GM21381 (cell line): ENCODE results near the gene ALDH2.
"Not testable (repeated sequence)": the region's sequence is repeated elsewhere in the genome, so short reads cannot be mapped to it uniquely, and the experiment has no call there.

Experiments used
- ATAC-seq: cut with Tn5 transposase; IDR thresholded peaks from one replicate; pipeline ENCODE4 v1.9.1; 2021; ENCODE audit warnings: mild to moderate bottlenecking, moderate library complexity; ENCODE audit not compliant: unreplicated experiment

ALDH2 gene

DNA sequence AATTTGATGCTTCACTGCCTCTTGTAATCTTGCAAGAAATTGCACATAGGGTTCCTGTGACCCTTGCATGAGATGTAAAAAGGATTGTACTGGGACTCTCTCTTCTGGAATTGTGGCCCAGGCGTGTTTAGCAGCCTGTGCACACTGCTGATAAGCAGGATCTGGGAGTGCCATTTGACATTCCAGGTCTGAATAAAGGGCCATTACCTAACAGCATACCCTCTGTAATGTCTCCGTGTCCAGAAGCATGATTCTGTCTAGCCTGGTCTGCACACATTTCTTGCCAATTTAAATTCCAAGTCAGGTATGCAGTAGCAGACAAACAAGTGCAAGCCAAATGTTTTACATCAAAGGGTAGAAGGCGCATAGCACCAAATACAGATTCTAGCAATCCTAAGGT is 57.2 kb downstream of the ALDH2 start:
- no peak for ATAC-seq

DNA sequence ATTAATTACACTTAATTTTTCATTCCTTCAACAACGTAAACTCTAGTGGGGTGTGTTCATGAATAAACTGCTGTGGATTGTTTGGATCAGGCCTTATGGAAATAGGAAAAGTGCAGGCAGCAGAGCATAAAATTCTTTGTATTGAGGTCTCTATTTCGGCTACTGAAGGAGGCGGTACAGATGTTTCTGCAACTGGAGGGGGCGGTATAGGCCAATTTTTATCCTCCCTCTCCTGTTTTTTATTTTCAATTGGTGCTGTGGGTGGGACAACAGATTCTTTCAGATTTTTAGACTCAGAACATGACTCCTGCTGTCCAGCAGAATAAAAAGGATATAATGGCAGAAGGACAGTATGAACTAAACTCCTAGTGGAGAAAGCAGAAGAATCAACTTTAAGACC is 57.6 kb downstream of the ALDH2 start:
- not testable (repeated sequence) for ATAC-seq

DNA sequence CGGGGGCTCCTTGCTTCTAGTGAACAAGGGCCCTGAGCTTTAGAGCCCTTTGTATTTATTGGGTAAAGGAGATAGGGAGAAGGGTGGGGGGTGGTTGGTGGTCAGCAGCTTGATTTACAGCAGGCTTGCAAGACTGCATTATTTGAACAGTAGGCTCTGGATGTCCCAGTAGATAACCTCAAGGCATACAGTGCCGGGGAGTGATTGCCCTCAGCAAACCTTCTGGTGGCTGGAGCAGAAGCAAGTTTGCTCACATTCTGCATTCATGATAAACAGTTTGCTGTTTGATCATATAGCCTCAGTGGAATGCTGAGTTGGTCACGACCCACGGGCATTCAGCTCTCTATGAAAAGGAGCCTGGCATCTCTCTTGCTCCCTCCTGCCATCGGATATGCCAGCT is 58.8 kb downstream of the ALDH2 start:
- ATAC-seq = no peak

DNA sequence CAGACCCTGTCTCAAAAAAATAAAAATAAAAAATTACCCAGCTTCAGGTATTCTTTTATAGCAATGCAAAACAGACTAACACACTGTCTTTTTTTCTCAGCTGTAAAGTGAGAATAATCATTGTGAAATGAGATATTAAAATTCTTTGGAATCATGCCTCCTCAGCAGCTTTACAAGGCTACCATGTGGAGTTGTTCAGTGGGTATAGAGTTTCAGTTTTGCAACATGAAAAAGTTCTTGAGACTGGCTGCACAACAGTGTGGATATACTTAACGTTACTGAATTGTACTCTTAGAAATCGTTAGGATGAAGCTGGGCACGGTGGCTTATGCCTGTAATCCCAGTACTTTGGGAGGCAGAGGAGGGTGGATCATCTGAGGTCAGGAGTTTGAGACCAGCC is 59.6 kb downstream of the ALDH2 start:
- ATAC-seq = no peak

DNA sequence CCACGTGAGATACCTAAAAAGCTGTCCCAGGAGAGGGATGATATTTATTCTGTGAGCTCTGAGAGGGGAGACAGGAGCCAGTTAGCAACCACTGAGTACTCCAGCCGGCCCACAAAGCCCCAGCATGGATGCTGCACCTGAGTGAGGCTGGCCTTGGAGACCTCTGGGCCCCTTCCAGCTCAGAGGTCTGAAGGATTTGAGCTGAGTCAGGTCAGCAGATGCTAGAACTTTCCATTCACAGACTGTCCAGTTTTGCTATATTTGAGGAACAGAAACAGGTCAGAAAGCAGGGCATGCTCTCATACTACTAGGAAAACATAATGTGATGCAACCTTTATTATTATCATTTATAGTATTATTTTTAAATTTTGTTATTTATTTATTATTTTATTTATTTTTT is 60.3 kb downstream of the ALDH2 start:
- no peak for ATAC-seq

DNA sequence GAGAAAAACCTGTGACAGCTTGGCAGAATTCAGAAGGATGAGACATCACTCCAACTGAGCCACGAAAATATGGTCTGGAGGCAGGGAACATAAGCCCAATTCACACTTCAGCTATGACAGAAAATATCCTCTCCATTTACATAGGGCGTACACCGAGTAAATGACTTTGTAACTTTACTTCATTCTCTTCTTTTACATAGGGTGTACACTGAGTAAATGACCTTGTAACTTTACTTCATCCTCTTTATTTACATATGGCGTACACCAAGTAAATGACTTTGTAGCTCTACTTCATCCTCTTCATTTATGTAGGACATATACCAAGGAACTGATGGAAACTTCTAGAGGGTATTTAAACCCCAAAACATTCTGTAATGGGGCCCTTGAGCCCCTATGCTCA is 61.2 kb downstream of the ALDH2 start:
- ATAC-seq = no peak

DNA sequence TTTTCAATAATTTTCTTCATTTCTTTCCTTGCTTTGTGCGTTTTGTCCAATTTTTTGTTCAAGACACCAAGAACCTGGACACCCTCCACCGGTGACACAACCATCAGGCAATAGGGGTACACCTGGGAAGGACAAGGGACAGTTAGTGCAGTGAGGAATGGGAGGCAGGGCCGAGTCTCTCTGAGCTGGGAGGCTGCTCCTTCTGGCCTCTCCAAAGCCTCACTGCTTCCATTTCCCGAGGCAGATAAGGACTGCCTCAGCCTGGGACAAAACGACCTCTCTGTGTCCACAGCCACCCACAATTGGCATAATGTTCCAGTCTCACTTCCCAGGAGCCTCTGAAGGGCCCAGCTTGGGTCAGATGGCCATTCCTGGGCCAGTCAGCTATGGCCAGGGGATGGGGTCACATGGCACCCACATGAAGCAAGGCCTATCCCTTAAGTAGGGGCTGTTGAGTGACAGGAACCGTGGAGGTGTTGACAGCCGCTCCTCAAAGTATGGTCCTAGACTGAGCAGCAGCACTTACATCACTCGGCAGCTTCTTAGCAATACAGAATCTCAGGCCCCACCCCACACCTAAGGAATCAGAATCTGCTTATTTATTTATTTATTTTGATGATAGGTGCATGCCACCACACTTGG is 61.7 kb downstream of the ALDH2 start:
- no peak for ATAC-seq

DNA sequence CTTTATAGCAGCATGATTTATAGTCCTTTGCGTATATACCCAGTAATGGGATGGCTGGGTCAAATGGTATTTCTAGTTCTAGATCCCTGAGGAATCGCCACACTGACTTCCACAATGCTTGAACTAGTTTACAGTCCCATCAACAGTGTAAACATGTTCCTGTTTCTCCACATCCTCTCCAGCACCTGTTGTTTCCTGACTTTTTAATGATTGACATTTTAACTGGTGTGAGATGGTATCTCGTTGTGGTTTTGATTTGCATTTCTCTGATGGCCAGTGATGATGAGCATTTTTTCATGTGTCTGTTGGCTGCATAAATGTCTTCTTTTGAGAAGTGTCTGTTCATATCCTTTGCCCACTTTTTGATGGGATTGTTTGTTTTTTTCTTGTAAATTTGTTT is 62.9 kb downstream of the ALDH2 start:
- ATAC-seq = not testable (repeated sequence)

DNA sequence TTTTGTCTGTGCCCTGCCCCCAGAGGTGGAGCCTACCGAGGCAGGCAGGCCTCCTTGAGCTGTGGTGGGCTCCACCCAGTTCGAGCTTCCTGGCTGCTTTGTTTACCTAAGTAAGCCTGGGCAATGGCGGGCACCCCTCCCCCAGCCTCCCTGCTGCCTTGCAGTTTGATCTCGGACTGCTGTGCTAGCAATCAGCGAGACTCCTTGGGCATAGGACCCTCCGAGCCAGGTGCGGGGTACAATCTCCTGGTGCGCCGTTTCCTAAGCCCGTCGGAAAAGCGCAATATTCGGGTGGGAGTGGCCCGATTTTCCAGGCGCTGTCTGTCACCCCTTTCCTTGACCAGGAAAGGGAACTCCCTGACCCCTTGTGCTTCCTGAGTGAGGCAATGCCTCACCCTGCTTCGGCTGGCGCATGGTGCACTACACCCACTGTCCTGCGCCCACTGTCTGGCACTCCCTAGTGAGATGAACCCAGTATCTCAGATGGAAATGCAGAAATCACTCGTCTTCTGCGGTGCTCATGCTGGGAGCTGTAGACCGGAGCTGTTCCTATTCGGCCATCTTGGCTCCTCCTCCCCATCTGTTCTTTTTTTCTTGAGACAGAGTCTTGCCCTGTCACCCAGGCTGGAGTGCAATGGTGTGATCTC is 68.1 kb downstream of the ALDH2 start:
- ATAC-seq = not testable (repeated sequence)

DNA sequence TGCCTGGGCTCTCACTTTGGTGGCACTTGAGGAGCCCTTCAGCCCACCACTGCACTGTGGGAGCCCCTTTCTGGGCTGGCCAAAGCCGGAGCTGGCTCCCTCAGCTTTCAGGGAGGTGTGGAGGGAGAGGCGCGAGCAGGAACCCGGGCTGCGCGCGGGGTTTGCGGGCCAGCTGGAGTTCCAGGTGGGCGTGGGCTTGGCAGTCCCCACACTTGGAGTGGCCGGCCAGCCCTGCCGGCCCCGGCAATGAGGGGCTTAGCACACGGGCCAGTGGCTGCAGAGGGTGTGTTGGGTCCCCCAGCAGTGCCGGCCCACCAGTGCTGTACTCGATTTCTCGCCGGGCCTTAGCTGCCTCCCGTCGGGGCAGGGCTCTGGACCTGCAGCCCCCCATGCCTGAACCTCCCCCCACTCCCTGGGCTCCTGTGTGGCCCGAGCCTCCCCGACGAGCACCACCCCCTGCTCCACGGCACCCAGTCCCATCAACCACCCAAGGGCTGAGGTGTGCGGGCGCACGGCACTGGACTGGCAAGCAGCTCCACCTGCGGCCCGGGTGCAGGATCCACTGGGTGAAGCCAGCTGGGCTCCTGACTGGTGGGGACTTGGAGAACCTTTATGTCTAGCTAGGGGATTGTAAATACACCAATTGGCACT is 68.9 kb downstream of the ALDH2 start:
- not testable (repeated sequence) for ATAC-seq

DNA sequence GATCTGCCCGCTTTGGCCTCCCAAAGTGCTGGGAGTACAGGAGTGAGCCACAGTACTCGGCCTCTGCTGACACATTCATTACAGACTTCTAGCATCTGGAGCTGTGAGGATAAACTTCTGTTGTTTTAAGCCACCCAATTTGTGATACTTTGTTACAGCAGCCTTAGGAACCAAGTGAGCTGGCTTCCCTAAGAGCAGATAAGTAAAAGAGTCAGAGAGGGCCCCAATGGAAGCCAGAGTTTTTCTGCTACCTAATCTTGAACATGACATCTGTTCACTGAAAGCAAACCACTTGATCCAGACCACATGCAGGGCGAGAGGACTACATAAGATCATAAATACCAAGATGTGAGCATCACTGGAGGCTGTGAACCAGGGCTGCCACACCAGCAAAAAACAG is 71.6 kb downstream of the ALDH2 start:
- ATAC-seq = no peak

DNA sequence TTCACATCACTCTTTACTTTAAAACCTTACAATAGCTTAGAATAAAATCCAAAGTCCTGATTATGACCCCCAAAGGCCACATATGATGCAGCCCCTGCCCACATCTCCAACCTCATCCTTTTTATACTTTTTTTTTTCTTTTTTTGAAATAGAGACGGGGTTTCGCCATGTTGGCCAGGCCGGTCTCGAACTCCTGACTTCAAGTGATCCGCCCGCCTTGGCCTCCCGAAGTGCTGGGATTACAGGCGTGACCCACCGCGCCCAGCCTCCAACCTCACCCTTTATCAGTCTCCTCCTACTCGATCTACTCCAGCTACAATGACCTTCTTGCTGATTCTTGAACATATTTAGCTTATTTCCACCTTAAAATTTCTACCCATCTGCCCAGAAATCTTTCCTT is 74.1 kb downstream of the ALDH2 start:
- ATAC-seq = no peak

DNA sequence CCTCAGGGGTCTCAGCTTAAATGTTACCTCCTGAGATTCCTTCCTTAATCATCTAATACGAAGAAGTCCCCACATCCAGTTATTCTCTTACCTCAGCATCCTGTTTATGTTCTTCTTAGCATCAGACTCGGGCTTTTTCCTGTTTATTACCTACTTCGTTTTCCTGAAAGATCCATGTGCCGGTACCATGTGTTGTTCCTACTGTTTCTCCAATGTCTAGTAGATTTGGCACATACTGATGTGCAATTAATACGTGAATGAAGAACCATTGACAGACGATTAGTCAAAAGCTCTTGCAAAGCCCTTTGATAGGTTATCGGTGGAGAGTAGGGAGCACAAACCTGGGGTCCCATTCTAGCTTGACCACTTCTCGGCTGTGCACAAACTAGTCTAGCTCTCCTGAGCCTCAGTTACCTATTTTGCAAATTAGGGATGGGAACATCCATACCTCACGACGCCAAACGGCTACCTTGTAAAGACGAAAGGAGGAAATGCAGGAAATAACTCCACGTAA is 74.6 kb downstream of the ALDH2 start:
- ATAC-seq = no peak

DNA sequence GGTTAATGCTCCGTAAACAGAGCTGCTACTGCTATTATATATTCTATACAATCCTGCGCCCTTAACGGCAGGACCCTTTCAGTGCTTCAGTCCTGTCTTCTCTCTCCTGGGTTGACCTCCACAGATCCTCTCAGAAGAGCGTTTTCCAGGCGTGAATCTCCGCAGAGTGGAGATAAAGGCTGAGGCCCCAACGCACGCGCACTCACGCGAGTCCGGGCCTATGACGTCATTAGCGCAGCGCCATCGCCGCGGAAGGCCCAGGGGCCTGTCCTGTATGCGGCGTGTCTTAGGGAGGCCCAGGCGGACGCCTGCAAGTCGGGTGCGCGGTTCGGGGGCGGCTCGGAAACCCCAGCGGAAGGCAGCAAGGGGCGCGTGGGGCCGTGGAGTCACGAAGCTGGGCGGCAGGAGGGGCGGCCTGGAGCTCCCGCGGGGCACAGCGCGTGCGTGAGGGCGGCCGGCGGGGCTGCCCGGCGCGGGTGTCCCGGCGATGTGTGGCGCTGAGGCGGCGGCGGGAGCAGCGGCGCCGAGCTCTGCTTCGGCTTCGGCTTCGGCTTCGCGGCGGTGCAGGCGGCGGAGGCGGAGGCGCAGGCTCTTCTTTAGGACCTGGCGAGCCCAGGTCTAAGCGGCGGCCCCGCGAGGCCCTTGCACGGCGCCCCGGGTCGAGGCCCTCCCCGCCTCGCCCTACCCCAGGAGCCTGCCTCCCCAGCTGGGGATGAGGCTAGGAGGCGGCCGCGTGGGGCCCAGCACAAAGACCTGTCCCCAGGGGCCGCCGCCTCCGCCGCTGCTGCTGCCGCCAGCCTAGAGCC is 75.2 kb downstream of the ALDH2 start, which contains the start of gene MAPKAPK5:
Gene MAPKAPK5 (plus strand): TSS at position 479 of the 806 bp plus-strand sequence. CDS start 506 bp downstream, outside the sequence.
- ATAC-seq = peak; percentile 81

DNA sequence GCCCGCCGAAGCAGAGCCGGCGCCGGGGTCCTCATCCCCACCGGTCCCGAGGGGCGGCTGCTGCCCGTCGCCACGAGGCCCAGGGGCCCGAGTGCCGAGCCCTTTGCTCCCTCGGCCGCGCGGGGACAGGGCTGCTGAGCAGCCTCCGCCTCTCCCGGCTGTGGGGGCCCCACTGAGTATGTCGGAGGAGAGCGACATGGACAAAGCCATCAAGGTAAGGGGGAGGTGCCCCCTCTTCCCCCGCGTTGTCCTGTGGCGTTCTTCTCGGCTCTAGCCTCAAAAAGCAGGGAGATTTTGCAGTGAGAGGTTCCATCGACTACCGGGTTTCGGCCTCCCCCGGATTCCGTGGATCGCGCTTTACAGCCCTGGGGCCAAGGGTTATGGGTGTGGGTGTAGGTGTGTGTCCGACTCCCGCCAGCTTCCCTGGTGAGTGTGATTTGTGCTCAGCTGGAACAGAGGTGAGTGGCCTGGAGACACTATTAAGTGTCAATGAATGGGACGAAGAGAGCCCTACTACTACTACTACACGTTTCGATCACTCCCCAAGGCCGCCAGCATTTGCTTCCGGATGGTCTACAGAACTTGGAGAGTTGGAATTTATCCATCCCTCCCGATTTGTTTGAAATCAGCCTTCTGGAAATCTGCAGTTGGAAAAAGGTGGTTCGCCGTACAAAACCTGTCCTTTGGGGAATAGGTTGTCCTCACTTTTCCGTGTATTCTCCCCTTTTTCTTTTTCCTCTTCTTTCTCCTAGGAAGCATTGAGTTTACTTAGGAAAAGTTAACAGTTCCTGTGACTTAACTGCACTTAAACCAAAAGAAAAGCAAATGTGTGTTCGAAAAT is 76.0 kb downstream of the ALDH2 start:
- ATAC-seq = peak; percentile 21

DNA sequence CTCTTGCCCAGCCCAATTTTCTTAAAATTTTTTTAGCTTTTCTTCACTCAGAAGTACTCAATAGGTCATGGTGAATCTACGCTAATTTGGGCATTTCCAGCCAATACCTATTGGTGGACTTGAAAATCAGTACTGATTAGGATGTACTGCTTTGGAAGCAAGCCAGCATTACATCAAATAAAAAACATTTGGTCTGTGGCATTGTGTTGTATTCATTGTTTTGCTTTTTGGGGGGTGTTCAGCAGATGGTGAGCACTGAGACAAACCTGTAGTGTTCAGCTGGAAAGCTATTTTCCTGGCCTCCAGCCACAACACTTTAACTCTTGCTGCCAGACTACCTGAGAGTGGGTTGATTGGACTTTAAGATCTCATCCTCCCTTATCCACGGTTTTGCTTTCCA is 79.3 kb downstream of the ALDH2 start:
- no peak for ATAC-seq

DNA sequence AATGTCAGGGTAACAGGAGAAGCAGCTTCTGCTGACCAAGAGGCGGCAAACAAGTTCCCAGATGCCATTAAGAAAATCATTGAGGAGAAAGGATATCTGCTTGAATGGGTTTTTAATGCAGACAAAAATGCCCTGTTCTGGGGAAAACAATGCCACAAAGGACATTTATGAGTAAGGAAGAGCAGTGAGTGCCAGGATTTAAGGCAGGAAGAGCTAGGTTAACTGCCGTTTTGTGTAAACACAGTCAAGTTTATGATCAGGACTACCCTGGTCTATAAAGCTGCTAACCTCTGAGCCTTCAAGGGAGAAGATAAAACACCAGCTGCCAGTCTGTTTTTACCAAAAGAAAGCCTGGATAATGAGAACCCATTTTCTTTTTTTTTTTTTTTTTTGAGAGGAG is 83.8 kb downstream of the ALDH2 start:
- ATAC-seq = no peak

DNA sequence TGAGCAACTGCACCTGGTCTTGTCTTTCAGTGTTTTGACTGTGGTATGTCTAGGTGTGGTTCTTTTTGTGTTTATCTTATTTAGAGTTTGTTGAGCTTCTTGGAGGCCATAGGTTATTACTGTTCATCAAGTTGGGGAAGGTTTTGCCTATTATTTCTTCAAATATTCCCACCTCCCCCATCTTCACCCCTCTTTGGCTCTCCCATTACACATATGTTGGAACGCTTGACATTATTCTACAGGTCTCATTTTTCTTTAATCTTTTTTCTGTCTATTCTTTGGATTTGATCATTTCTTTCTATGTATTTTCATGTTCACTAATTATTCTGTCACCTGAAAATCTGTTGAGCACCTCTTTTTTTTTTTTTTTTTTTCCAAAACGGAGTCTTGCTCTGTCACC is 91.5 kb downstream of the ALDH2 start:
- no peak for ATAC-seq

DNA sequence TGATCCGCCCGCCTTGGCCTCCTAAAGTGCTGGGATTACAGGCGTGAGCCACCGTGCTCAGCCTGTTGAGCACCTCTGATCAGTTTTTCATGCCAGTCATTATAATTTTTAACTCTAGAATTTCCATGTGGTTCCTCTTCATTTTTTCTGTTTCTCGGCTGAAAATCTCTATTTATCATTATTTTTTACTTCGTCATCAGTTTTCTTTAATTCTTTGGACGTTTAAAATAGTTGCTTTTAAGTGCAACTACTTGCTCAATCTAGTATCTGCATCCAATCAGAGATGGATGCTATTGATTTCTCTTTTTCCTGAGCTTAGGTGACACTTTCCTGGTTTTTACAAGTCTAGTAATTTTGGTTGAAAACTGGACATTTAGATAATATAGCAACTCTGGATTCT is 92.0 kb downstream of the ALDH2 start:
- no peak for ATAC-seq

DNA sequence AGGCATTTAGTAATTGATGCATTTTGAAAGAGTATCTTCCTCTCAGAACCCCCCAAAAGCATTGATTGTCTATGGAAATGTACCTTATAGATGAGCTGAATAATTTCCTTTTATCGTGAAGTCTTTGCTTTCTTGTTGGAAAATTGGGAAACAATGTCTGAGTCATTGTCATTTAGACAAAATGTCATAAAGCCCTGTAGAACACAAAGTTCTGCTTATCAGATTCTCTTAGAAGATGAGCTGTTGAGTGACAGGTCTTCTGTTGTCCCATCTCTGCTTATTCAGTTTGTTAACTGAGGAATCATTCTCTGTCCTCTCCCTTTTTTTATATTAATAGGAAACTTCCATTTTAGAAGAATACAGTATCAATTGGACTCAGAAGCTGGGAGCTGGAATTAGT is 98.2 kb downstream of the ALDH2 start:
- no peak for ATAC-seq
